Measurements from ENCODE around the gene LYRM7.

DNA sequence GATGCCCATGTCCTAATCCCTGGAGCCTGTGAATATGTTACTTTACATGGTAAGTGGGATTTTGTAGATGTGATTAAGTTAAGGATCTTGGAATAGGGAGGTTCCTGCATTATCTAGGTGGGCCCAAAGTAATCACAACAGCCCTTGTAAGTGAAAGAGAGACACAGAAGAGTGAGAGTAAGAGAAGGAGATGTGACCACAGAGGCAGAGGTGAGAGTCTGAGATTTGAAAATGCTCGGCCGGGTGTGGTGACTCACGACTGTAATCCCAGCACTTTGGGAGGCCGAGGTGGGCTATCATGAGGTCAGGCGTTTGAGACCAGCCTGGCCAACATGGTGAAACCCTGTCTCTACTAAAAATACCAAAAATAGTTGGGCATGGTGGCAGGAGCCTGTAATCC lies 3.1 kb upstream of the LYRM7 start:
- no peak for TF ChIP-seq POLR2A (IDR thresholded peaks at IDR 0.05)
- TF ChIP-seq, protein P1, sequence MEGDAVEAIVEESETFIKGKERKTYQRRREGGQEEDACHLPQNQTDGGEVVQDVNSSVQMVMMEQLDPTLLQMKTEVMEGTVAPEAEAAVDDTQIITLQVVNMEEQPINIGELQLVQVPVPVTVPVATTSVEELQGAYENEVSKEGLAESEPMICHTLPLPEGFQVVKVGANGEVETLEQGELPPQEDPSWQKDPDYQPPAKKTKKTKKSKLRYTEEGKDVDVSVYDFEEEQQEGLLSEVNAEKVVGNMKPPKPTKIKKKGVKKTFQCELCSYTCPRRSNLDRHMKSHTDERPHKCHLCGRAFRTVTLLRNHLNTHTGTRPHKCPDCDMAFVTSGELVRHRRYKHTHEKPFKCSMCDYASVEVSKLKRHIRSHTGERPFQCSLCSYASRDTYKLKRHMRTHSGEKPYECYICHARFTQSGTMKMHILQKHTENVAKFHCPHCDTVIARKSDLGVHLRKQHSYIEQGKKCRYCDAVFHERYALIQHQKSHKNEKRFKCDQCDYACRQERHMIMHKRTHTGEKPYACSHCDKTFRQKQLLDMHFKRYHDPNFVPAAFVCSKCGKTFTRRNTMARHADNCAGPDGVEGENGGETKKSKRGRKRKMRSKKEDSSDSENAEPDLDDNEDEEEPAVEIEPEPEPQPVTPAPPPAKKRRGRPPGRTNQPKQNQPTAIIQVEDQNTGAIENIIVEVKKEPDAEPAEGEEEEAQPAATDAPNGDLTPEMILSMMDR (IDR thresholded peaks at IDR 0.05), result no peak

Measured in prostate gland (tissue), 2 donors.